HEK293 (cell line): ENCODE measurements around the gene HDHD3.

ENCODE experiments used
- CTCF ChIP-seq: fragments of 450-650 bp; formaldehyde crosslinking; IDR thresholded peaks from 2 replicates; pipeline ENCODE4 v1.5.1; 2016; ENCODE audit warnings: missing biosample characterization, missing genetic modification characterization
- GLI2 ChIP-seq: fragments of 450-650 bp; formaldehyde crosslinking; IDR thresholded peaks from 2 replicates; pipeline ENCODE4; 2017; ENCODE audit warnings: missing biosample characterization, missing genetic modification characterization, low read depth, borderline replicate concordance
- PBX3 ChIP-seq: sonication (generic); formaldehyde crosslinking; IDR thresholded peaks from 2 replicates; pipeline ENCODE4 v1.8.1; 2022; ENCODE audit warnings: mild to moderate bottlenecking, moderate library complexity, missing genetic modification reagents
- YY1 ChIP-seq: fragments of 450-650 bp; formaldehyde crosslinking; IDR thresholded peaks from 2 replicates; pipeline ENCODE4 v1.5.1; 2018; ENCODE audit warnings: missing biosample characterization, missing genetic modification characterization
- ZBTB17 ChIP-seq: fragments of 450-650 bp; formaldehyde crosslinking; IDR thresholded peaks from 2 replicates; pipeline ENCODE4 v1.5.1; 2016; ENCODE audit warnings: missing biosample characterization, missing genetic modification characterization
- ZNF274 ChIP-seq, 2 experiments: fragments of 200-500 bp in 1 of 2; fragments of 450-650 bp in 1 of 2; sonication (Bioruptor generic) in 1 of 2; formaldehyde crosslinking in 1 of 2; IDR thresholded peaks; 2 replicates each; pipeline versions ENCODE4 v1.5.1 to v1.6.1; 2014 to 2016; ENCODE audit warnings: borderline replicate concordance in 1 of 2, inconsistent platforms in 1 of 2, low read length in 1 of 2, missing biosample characterization in 1 of 2, missing genetic modification characterization in 1 of 2
- ZNF677 ChIP-seq: fragments of 450-650 bp; IDR thresholded peaks from 2 replicates; pipeline ENCODE4 v1.5.0; 2018; ENCODE audit warnings: missing biosample characterization, mild to moderate bottlenecking, missing genetic modification characterization, moderate library complexity
- ZNF776 ChIP-seq: fragments of 450-650 bp; formaldehyde crosslinking; IDR thresholded peaks from 2 replicates; pipeline ENCODE4 v1.5.0; 2017; ENCODE audit warnings: missing biosample characterization, missing genetic modification characterization, borderline replicate concordance
- ZNF785 ChIP-seq: fragments of 450-650 bp; formaldehyde crosslinking; IDR thresholded peaks from 2 replicates; pipeline ENCODE4 v1.5.1; 2016; ENCODE audit warnings: missing biosample characterization, missing genetic modification characterization
- ZXDB ChIP-seq: fragments of 450-650 bp; formaldehyde crosslinking; IDR thresholded peaks from 2 replicates; pipeline ENCODE4 v1.5.1; 2016; ENCODE audit warnings: missing biosample characterization, missing genetic modification characterization

- TF ChIP-seq CTCF (tag by site-specific recombination) (no peak), ZBTB17 (tag by site-specific recombination) (no peak), ZXDB (tag by site-specific recombination) (no peak), ZNF776 (tag by site-specific recombination) (no peak), ZNF274 (IDR thresholded peaks at IDR 0.05; ENCODE audit: low read length) (no peak), ZNF274 (tag by site-specific recombination; IDR thresholded peaks at IDR 0.05; ENCODE audit: borderline replicate concordance) (no peak), ZNF677 (tag by site-specific recombination) (no peak), YY1 (tag by site-specific recombination) (no peak), ZNF785 (no peak), GLI2 (no peak), PBX3 (CRISPR knock-in tag) (no peak)
Observed at GRCh38 chr9:113381909-113382411, 5.2 kb upstream of the HDHD3 start.
